Hematopoietic multipotent progenitor cell treated with erythropoietin and hydrocortisone succinate and interleukin-3 and kit ligand, for 15 days (in vitro differentiated cells): ENCODE data around the gene THSD4.
"Not testable (repeated sequence)": the region's sequence is repeated elsewhere in the genome, so short reads cannot be mapped to it uniquely, and the experiment has no call there.

ENCODE experiments used
- DNase-seq: peaks from one replicate; pipeline ENCODE4 v3.0.0-alpha.2; 2015; ENCODE audit warnings: low spot score

THSD4 gene

GRCh38 chr15:71294251-71294910 lies 179.1 kb downstream of the THSD4 start:
- DNase-seq = no peak

DNA sequence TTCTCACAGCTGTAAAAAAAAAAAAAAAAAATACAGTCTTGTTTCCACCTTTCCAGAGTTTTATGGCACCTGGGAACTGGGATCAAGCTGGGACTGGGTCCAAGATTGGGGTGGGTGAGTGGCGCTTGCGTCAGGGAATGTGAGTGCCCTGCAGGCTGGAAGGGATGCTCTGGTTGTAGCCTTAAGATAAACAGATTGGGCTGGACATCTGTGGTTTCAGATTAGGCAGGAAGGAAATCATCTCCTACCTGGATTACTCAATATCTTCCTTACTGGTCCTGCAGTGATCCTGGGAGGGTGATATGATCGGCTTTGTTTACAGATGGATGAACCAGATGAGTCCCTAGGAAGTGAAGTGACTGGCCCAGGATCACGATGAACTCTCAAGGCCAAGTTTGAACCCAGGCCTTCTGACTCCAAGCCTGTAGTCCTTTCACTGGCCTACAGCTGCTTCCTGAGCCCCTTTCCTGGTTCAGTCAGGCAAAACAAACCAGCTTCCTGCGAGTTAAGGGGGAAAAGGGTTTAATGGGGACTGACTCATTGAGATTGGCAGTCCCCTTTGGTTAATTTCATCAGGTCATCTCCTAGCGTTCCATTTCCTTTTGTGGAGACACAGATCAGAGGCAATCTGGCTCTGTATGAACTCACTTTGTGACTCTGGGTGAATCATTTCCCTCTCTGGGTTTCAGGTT lies 179.8 kb downstream of the THSD4 start:
- DNase-seq = no peak

DNA sequence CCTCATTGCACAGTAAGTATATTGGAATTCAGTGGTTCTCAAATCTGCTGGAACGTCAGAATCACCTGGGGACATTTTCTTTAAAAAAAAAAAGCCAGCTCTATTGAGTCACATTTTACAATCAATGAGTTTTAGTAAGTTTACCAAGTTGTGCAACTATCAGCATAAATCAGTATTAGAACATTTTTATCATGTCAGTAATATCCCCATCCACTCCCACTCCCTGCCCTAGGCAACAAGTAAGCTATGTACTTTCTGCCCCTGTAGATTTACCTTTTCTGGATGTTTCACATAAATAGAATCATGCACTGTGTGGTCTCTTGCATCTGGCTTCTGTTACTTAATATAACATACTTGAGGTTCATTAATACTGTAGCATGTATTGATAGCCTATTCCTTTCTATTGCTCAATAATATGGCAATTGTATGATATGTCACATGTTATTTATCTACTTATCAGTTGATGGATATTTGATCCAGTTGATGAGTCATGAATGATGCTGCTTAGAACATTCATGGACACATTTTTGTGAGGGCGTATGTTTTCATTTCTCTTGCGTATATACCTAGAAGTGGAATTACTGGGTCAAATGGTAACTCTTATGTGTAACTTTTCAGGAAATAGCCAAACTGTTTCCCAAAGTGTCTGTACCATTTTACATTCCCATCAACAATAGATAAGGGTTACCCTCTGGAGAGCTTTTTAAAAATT lies 180.5 kb downstream of the THSD4 start:
- DNase-seq = no peak

DNA sequence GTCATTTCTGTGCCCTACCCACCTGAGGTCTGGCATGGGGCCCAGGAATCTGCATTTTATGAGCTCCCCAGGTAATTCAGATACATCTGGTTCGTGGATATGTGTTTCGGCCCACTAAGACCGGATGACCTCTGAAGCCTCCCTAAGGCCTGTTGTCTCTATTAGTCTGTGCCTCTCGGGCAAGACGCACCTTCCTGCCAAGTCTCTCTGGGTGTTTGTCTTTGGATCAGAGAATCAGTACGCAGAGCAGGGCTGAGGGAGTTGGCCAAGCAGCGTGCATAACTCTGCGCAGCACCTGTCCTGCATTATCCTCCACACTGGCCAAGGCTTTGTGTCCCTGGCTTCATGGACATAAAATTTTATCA lies 181.0 kb downstream of the THSD4 start:
- no peak for DNase-seq

DNA sequence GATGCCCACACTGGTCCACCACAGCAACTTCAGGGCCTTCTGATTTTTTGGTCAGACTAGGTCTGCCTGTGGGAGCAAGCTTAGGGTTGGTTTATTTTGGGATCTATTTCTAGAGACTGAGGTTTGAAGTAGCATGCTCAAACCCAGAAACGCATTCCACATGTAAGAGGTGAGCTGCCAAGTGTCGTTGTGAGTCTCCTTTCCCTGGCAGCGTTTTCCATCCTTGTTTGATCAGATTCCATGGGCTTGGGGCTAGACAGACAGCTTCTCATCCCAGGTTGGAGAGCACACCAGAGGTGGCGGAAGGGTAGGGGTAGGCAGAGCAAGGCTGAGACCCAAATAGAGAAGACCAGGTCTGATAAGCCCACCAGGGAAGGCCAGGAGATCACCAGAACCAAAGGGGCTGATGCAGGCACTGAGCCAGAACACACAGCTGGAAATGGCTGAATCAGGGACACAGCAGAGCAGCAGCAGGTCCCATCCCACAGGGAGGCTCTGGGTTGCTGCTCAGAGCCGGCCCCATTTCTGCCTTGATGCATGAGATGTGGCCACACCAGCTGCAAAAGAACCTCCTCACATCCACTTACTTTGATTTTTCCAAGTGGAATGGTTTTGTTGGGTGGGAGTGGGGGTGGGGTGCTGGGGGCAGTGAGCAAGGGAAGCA lies 186.8 kb downstream of the THSD4 start:
- DNase-seq = no peak

- no peak for DNase-seq
These were observed 187.7 kb downstream of the THSD4 start for GRCh38 chr15:71302861-71303410.

DNA sequence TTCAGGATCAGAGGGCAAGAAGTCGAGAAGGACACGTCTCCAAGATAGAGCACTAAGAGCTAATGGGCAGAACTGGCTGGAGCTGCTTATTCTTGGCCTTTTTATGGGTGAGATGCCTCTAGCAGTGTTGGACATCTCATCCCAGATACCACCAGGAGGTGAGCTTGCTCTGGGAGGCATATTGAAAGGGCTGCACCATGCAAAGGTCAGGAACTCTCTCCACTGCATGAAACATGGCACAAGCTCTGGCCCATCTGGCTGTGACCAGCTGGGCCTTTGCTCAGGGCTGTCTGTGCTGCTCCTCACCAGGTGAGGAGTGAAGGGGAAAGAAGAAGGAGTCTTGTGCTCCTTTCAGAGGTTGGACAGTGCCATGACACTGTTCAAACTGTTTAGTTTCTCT lies 188.7 kb downstream of the THSD4 start:
- DNase-seq = no peak

DNA sequence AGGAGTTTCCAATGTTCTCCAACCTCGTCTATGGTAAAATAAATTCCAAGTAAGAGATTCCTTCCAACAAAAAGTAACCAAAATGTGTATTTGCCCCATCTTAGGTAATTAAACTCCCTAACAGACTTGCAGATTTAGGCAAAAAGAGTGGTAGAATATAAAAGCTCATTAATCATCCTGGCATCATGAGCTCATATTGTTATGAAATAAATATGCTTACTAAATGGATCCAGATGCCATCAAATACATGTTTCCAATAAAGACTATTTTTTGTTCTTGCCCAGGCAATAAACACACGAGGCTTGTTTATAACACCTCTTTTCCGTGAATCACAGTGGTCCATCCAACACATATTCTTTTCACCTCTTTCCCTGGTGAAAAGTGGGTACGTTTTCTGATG lies 189.4 kb downstream of the THSD4 start:
- no peak for DNase-seq

- no peak for DNase-seq
These were observed 191.3 kb downstream of the THSD4 start for GRCh38 chr15:71306538-71306937.

- no peak for DNase-seq
These were observed 197.0 kb downstream of the THSD4 start for GRCh38 chr15:71312194-71312708.

DNA sequence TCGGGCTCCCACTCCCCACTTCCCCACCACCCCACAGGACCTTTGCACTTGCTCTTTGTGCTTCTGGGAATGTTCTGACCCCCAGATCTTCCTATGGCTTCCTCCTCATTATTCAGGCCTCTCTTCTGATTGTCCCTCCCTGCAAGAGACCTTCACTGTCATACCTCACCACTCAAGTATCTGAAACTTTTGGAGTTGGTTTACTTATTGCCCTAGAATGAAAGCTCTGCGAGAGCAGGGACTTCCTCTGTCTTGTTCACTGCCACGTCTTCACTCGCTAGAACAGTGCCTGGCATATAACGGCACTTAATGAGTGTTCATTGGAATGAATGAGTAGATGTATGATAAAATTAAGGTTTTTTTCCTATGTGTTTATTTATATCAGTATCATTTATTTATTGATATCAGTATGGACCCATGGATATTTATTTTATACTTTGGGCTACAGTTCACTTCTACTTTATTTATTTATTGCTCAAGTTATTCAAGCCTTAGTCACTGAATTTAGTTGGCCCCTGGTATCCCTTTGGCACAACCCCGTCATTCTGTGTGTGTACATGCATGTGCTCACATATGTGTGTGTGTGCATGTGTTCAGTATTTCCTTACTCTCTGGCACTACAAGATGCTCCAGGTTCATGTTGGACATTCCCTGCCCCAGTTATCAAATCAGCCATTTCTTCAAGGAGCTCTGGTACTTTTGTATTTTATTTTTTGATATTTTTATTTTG lies 197.6 kb downstream of the THSD4 start:
- no peak for DNase-seq

DNA sequence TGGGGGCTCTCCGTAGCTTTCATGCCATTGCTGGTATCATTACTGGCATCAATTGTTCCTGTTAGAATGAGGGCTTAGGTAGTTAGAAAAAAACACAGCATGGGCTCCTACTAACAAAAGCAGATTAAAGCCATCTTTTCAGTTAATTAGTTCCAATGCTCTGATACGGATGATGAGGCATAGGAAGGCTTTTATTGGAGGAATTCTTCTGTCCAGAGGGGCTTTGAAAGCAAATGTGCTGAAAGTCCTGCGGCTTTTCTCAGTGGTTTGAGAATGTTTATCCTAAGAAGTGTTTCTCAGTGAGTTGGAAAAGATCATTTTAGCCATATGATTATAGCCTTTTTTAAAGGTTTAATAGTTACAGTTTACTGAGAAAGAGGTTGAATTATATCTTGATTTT lies 198.5 kb downstream of the THSD4 start:
- no peak for DNase-seq

DNA sequence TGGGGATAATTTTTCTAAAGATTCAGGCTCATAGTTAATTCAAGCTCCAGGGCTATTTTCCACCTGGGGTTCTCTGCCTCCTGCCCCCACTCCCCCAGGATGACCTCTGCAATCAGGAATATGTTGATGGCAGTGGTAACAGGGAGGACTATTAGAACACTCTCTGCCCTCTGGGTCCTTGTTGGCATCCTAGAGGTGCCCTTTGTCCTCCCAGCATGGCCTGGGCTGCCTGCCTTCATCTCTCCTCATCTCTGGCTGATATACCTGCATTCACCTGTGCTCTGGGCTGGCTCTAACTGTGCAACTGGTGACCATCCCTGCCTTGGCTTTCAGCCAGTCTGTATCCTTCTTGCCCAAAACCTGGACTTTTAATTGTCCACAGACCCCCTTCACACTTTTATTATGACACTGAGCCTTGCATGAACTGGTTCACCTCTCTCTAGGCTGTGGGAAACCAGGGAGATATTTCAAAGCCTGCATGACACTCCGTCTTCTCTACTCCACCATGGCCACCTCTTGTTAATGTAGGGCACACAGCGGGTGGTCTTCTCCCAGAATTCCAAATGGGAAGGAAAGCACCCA lies 199.8 kb downstream of the THSD4 start:
- DNase-seq = no peak

GRCh38 chr15:71316911-71317310 lies 201.6 kb downstream of the THSD4 start:
- no peak for DNase-seq

GRCh38 chr15:71319424-71319823 lies 204.2 kb downstream of the THSD4 start:
- not testable (repeated sequence) for DNase-seq

DNA sequence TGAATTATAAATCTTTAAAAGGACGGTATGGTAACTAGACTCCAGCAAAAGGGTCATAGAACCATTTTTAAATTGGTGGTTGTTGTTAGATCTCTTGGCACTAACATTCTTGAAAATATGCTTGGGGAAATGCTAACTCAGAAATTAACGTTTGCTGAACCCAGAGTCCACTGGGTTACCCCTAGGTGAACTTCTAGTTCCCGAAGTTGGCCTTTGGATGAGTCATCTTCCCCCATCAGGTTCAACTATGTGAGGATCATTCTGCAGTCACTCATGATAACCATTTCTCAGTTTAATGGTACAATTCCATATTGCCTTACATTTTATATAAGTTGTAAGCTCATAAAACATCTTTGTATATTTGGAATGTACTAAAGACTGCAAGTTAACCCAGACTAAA lies 204.7 kb downstream of the THSD4 start:
- DNase-seq = no peak

DNA sequence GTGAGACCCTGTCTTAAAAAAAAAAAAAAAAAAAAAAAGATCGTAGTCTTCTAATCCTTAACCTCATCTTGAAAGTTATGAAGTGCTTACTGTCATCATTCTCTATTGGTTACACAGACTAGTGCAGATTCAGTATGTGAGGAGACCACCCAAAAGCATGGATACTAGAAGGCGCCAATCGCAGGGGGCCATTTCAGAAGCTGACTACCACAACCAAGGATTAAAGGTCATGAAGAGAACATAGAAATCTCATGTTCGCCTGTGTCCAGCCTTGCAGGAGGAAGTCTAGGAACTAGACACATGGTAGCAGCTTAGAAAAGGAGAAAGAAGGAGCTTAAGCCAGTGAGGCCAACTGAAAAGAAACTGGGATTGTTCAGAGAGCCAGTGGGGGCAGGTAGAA lies 207.8 kb downstream of the THSD4 start:
- DNase-seq = no peak

DNA sequence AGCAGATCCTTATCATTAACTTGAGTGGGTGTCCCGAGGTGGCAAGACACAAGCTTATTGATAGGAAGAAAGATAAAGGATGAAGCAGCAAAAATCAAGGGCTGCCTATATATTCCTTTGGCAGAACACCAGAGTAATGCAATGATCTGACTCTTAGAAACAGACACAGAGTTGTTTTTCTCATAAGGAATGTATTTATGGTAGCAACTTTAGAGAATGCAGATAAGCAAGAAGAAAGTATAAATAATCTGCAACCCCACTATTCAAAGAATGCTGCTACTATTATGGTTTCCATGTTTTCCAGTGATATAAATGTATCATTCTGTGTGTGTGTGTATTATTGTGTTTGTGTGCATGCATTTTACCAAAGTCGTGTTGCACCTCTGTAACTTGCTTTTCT lies 208.3 kb downstream of the THSD4 start:
- no peak for DNase-seq

DNA sequence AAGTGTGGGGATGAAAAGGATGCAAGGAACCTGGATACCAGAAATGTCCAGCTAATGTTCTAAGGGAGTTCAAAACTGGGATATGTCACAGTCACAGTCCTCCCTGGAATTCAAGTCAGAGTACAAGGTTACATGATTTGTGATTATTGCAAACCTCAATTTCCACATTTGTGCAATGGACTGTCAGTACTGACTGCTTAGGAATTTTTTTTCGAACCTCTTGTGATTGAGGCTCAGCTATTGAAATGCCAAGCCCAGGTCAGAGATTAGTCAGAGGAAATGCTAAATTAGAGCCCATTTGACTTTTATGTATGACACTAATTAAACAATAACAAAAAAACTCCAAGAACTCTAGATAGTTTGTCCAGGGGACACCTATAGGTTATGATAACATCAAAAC lies 210.2 kb downstream of the THSD4 start:
- DNase-seq = no peak

GRCh38 chr15:71328453-71328852 lies 213.2 kb downstream of the THSD4 start:
- no peak for DNase-seq

- no peak for DNase-seq
These were observed 213.8 kb downstream of the THSD4 start for GRCh38 chr15:71329041-71329440.
